Gastrocnemius medialis (tissue), 4 donors: ENCODE data around the gene SLC34A3. TPM values are rescaled to one million over a fixed set of nuclear protein-coding genes. Genes with fewer than 3 reads are reported as not detected.

Experiments used
- ATAC-seq, 2 donors: fragments of 150-250 bp; one replicate each; pipeline ENCODE4 v1.9.1; 2016
- DNase-seq, 2 donors: peaks; one replicate each; pipeline ENCODE4 v3.0.0-alpha.2; 2019
- H3K27ac ChIP-seq, 4 donors: fragments of 200-600 bp; sonication (generic); 1 replicate in 1 of 4; 2 replicates in 3 of 4; pipeline ENCODE4 v1.5.1; 2016 to 2018; ENCODE audit warnings: mild to moderate bottlenecking in 2 of 4, moderate library complexity in 1 of 4
- H3K27me3 ChIP-seq, 3 donors: fragments of 200-600 bp; sonication (generic) in 2 of 3; 1 replicate in 1 of 3; 2 replicates in 2 of 3; pipeline versions ENCODE4 v1.5.1 to v1.6.0; 2016 to 2019; ENCODE audit warnings: mild to moderate bottlenecking in 1 of 3, moderate library complexity in 1 of 3
- H3K36me3 ChIP-seq, 2 donors: fragments of 200-600 bp; sonication (generic) in 1 of 2; one replicate each; pipeline ENCODE4 v1.5.1; 2017 to 2018
- H3K4me1 ChIP-seq, 2 donors: fragments of 200-600 bp; sonication (generic) in 1 of 2; one replicate each; pipeline ENCODE4 v1.5.1; 2016 to 2017; ENCODE audit warnings: mild to moderate bottlenecking in 2 of 2
- H3K4me3 ChIP-seq, 4 donors: fragments of 200-600 bp; sonication (generic) in 3 of 4; 1 replicate in 1 of 4; 2 replicates in 3 of 4; pipeline ENCODE4 v1.5.1; 2016 to 2019; ENCODE audit warnings: mild to moderate bottlenecking in 2 of 4
- H3K9me3 ChIP-seq, 3 donors: fragments of 200-600 bp; sonication (generic) in 2 of 3; 1 replicate in 1 of 3; 2 replicates in 2 of 3; pipeline ENCODE4 v1.5.1; 2016 to 2019
- POLR2A ChIP-seq, 2 donors: fragments of 450-650 bp; IDR thresholded peaks; one replicate each; pipeline ENCODE4 v1.6.1; 2017; ENCODE audit warnings: antibody characterized with exemption in 2 of 2, mild to moderate bottlenecking in 2 of 2, moderate library complexity in 2 of 2
- in situ Hi-C, 4 donors: fragments of 200-750 bp; cut with MboI; loops; one replicate each; pipeline versions ENCODE4 v1.15.0 to v1.8.0; 2017; ENCODE audit warnings: low sequenced_read_pairs in 4 of 4
- intact Hi-C: fragments of 100-400 bp; cut with DNase I; formaldehyde crosslinking; loops from one replicate; pipeline ENCODE4 v1.15.1; 2023; ENCODE audit warnings: low total_unique reads
- total RNA-seq, 4 donors: library from RNA; depleted of rRNA; stranded (reverse); fragments of >200 nt; gene quantifications; one replicate each; pipeline versions ENCODE4 v1.1.0 to v1.2.3, GENCODE V29; 2016
- TF ChIP-seq, protein P1 (sequence below), 5 experiments: fragments of 450-650 bp in 3 of 5; fragments of 200-600 bp in 2 of 5; sonication (generic) in 2 of 5; IDR thresholded peaks in 4 of 5; conservative IDR thresholded peaks in 1 of 5; 1 replicate in 4 of 5; 2 replicates in 1 of 5; pipeline ENCODE4 v1.5.1; 2016 to 2019; ENCODE audit warnings: antibody characterized with exemption in 5 of 5, mild to moderate bottlenecking in 3 of 5, moderate library complexity in 3 of 5

SLC34A3 gene
- total RNA-seq, 4 donors from 2014 or later: not detected

DNA sequence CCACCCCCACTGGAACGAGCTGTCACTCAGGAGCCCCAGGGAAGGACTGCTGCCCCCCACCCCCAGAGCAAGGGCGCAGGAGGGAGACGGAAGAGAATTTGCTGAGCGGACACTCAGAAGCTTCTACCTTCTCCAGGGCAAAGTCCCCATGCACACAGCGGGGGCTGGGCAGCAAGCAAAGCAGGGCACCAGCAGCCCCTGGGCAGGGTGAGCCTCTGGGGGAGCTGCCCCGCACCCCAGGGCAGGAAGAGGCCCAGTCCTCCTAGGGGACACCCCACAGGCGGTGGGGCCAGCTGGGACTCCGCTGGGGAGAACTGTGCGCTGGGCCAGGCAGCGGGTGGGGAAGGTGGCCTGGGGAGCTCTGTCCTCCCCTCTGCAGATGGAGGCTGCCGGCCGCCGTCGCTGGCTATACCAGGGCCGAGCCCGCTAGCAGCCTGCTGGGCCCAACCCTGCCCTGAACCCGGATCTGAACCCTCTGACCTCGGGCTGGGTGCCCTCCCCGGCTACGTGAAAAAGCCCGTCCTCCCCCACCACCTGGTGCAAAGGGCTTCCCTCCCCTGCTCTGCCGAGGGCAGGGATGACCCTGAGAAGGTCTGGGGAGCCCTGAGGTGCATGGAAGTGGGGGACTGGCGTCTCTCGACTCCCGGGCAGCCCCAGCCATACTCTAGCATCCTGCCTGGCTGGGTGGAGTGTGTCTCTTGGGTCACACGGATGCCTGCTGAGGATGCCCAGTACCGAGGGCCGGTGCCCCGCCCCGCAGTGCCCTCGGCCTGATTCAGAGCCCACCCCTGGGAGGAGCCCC lies 597 bp upstream of the SLC34A3 start:
- TF ChIP-seq POLR2A (IDR thresholded peaks at IDR 0.05): no peak
- TF ChIP-seq, protein P1, sequence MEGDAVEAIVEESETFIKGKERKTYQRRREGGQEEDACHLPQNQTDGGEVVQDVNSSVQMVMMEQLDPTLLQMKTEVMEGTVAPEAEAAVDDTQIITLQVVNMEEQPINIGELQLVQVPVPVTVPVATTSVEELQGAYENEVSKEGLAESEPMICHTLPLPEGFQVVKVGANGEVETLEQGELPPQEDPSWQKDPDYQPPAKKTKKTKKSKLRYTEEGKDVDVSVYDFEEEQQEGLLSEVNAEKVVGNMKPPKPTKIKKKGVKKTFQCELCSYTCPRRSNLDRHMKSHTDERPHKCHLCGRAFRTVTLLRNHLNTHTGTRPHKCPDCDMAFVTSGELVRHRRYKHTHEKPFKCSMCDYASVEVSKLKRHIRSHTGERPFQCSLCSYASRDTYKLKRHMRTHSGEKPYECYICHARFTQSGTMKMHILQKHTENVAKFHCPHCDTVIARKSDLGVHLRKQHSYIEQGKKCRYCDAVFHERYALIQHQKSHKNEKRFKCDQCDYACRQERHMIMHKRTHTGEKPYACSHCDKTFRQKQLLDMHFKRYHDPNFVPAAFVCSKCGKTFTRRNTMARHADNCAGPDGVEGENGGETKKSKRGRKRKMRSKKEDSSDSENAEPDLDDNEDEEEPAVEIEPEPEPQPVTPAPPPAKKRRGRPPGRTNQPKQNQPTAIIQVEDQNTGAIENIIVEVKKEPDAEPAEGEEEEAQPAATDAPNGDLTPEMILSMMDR (IDR thresholded peaks at IDR 0.05 in 4 of 5, conservative IDR thresholded peaks at IDR 0.05 in 1 of 5): no peak
- in situ Hi-C loops (loop anchor here in 3 of 4 donors (10.0 kb wide), 2 partner anchors 105 to 115 kb away; partner anchors contain the start of gene DPP7 (in 2 of the 3)), intact Hi-C loops (loop anchor here (10.0 kb wide), 1 partner anchor 445 kb away; no protein-coding TSS in a partner anchor)
- Histone ChIP-seq H3K36me3 (no peaks in the 10 kb centered on the region), H3K27ac (no peak overlapping the region), H3K4me1 (no peaks in the 10 kb centered on the region), H3K4me3 (no peak overlapping the region), H3K9me3 (no peaks in the 10 kb centered on the region), H3K27me3 (peaks cover 28 to 55% (median 31%) of the 10 kb centered on the region in 3 donors)
- DNase-seq: no peak
- no peak for ATAC-seq

DNA sequence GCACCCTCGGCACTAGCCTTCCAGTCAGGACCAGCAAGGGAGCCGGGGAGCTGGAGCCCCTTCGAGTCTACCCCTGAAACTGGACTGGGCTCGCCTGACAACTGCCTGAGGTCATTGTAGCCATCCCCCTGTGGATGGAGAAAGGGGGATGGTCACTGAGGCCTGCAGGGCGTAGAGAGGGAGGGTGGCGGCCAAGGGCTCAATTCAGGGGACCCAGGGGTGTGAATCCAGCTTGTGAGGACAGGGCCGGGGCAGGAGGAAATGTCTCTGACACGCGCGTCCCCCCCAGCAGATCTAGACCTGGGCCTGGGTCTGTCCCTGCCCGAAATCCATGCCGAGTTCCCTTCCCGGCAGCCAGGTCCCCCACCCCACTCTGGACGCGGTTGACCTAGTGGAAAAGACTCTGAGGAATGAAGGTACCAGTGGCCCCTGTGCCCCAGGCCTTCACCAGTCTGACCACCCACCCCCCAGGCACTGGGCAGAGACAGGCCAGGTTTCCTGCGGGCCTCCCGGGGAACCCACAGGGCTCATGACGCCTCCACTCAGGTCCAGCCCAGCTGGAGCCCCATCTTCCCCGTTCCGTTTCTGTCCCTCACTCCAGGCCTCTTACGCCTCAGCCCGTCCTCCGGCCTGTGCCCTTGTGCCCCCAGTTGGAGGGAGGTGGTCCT lies 805 bp downstream of the SLC34A3 start:
- ATAC-seq: no peak
- H3K36me3 ChIP-seq: no peaks in the 10 kb centered on the region
- in situ Hi-C loops (loop anchor here in 2 of 4 donors (10.0 kb wide), 1 partner anchor 117 kb away; the partner anchor contains the start of gene DPP7 (in 2 of the 2)), intact Hi-C loops (loop anchor here (10.0 kb wide), 1 partner anchor 447 kb away; no protein-coding TSS in a partner anchor)
- H3K27ac ChIP-seq: no peak overlapping the region
- no peak overlapping the region for H3K4me3 ChIP-seq
- peaks cover 28 to 55% (median 31%) of the 10 kb centered on the region in 3 donors for H3K27me3 ChIP-seq
- H3K4me1 ChIP-seq: peaks cover 6 to 12% of the 10 kb centered on the region in 2 donors
- DNase-seq: no peak
- no peaks in the 10 kb centered on the region for H3K9me3 ChIP-seq
- TF ChIP-seq, protein P1 (IDR thresholded peaks at IDR 0.05 in 4 of 5, conservative IDR thresholded peaks at IDR 0.05 in 1 of 5): no peak
- no peak for TF ChIP-seq POLR2A (IDR thresholded peaks at IDR 0.05)

DNA sequence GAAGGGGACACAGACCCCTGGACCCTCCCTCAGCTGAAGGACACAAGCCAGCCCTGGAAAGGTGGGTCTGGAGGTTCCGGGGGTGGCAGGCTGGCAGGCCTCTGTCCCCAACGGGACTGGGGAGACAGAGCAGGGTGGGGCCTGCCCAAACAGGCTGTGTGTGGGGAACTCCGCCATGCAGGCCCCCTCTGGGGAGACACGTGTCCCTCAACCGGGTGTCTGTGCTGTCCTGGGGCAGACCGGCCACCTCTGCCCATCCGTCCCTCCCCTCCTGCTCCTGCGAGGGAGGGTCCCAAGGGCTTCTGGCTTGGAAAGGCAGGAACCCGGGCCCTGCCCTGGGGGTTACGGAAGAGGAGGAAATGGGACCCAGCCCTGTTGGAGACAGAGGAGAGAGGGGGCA lies 1.4 kb downstream of the SLC34A3 start:
- no peak overlapping the region for H3K27ac ChIP-seq
- peaks cover 12 to 18% of the 10 kb centered on the region in 2 donors for H3K4me1 ChIP-seq
- H3K4me3 ChIP-seq: no peak overlapping the region
- intact Hi-C loops (loop anchor here (10.0 kb wide), 1 partner anchor 447 kb away; no protein-coding TSS in a partner anchor), in situ Hi-C loops (loop anchor here in 2 of 4 donors (10.0 kb wide), 1 partner anchor 117 kb away; the partner anchor contains the start of gene DPP7 (in 2 of the 2))
- H3K9me3 ChIP-seq: no peaks in the 10 kb centered on the region
- TF ChIP-seq, protein P1 (IDR thresholded peaks at IDR 0.05 in 4 of 5, conservative IDR thresholded peaks at IDR 0.05 in 1 of 5): no peak
- no peak for TF ChIP-seq POLR2A (IDR thresholded peaks at IDR 0.05)
- ATAC-seq (no peak), DNase-seq (no peak)
- peaks cover 28 to 55% (median 29%) of the 10 kb centered on the region in 3 donors for H3K27me3 ChIP-seq
- H3K36me3 ChIP-seq: no peaks in the 10 kb centered on the region

DNA sequence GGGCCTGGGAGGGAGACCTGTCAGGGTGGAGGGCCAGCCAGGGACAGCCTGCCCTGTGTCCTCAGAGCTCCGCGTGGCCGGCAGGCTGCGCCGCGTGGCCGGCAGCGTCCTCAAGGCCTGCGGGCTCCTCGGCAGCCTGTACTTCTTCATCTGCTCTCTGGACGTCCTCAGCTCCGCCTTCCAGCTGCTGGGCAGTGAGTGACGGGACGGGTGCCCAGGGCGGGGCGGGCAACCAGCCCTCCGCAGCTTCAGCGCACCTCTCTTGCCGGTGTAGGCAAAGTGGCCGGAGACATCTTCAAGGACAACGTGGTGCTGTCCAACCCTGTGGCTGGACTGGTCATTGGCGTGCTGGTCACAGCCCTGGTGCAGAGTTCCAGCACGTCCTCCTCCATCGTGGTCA lies 1.8 kb downstream of the SLC34A3 start:
- intact Hi-C loops: loop anchor here (10.0 kb wide), 1 partner anchor 448 kb away; no protein-coding TSS in a partner anchor
- no peak for ATAC-seq
- in situ Hi-C loops: loop anchor here in 2 of 4 donors (10.0 kb wide), 1 partner anchor 118 kb away; the partner anchor contains the start of gene DPP7 (in 2 of the 2)
- no peak for TF ChIP-seq POLR2A (IDR thresholded peaks at IDR 0.05)
- TF ChIP-seq, protein P1 (IDR thresholded peaks at IDR 0.05 in 4 of 5, conservative IDR thresholded peaks at IDR 0.05 in 1 of 5): no peak
- H3K9me3 ChIP-seq: no peaks in the 10 kb centered on the region
- no peak for DNase-seq
- no peaks in the 10 kb centered on the region for H3K36me3 ChIP-seq
- peaks cover 16 to 22% of the 10 kb centered on the region in 2 donors for H3K4me1 ChIP-seq
- peaks cover 25 to 55% (median 29%) of the 10 kb centered on the region in 3 donors for H3K27me3 ChIP-seq
- H3K27ac ChIP-seq: no peak overlapping the region
- H3K4me3 ChIP-seq: no peak overlapping the region
